ENCODE results near the gene LGALS9B.
"Not testable (repeated sequence)": the region's sequence is repeated elsewhere in the genome, so short reads cannot be mapped to it uniquely, and the experiment has no call there.

LGALS9B gene

DNA sequence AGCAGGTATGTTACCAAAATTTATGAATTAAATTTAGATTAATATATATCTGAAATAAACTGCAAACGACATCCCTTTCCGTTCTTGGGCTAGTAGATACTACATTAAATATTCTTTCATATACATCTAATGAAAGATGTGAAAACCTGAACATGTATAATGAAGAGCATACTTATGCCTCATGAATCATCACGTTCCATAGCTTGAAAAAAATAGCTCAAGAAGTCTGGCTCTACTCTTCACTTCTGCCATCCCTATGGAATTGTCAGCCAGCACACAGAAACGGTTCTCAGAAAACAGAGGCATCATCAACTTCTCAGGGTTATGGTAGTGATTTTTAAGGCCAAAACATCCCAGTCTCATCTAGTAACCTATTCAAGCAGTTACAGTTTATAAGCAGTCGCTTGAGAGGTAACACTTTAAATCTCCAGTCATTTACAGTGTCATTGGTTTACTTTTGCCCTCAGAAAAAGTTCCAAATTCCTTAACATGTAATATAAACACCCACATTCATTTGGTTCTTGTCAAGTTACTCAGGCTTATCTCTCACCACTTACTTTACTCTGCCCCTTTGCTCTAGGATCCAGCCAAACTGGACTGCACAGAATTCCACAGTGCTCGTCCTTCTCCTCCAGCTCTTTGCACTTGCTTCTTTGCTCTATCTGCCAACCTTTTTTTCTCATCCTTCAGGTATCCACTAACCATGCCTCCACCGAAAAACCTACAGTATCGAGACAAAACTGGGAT, 66.6 kb downstream of the LGALS9B start:
- not testable (repeated sequence) for H3K9me3 Mint-ChIP-seq; H3K27me3 Mint-ChIP-seq (ENCODE audit: low read depth); H3K27ac Mint-ChIP-seq; H3K4me1 Mint-ChIP-seq (ENCODE audit: low read depth); H3K36me3 Mint-ChIP-seq (ENCODE audit: low read depth); H3K4me3 Mint-ChIP-seq
